ENCODE results near the gene MACROD2.
A peak's percentile ranks its signal among the peaks of the same experiment; 100 is the strongest.

The MACROD2 gene

DNA sequence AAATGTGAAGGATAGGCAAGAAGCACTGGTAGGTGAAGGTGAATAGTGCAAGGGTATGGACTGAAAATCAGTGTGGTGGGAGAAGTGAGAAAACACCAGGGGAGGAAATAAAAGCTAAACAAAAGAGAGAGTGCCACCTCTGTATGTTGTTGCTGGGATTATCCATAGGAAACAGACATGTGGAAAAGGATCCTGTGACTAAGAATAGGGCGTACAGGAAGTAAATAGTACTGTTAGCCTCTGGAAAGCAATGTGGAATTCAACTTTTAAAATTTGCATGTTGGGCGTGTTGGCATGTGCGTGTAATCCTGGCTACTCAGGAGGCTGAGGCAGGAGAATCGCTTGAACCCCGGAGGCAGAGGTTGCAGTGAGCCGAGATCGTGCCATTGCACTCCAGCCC, 1916.3 kb downstream of the MACROD2 start:
- DNase-seq (ENCODE audit: low spot score), result no peak

DNA sequence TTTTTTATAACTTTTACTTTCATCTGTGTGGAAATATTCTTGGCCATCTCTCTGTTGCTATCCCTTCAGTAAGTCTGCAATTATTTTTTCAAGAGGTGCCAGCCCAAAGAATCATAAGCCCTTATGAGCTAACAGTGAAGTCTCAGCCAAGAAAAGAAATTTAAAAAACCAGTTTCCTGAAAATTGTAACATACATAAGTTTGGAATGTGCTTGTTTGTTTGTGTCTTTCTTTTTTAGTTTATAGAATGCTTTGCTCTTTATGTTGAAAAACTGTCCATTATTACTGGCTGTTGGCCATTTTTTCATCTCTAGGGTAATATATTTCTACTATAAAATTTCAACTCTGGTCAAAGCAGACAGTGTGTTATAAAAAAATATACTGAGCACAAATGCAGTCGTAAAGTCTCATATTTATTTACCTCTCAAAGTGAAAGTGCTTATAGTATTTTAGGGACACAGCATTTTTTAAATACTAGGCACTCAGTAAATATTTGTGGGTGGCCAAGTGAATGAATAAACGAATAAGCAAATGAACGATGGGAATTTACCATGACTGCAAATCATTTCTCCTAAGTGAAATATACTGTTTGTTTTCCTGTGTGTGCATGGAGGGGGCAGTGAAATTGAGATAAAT, 1918.2 kb downstream of the MACROD2 start:
- no peak for DNase-seq (ENCODE audit: low spot score)

DNA sequence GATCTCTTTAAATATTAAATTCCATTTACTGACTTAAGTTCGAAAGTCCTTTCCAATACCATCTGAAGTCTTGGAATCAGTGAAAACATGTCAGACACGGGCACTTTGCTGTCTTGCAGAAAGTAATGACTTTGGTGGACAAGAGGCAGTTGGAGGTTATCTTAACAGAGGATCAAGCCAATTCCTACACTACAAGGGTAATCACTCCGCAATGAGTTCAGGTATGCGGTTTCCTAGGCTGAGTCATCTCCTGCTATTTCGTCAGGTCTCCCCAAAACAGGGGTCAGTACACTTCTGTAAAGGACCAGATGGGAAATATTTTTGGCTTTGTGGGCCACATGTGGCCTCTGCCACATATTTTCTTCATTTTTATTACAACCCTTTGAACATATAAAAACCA, 1921.3 kb downstream of the MACROD2 start:
- no peak for DNase-seq (ENCODE audit: low spot score)

DNA sequence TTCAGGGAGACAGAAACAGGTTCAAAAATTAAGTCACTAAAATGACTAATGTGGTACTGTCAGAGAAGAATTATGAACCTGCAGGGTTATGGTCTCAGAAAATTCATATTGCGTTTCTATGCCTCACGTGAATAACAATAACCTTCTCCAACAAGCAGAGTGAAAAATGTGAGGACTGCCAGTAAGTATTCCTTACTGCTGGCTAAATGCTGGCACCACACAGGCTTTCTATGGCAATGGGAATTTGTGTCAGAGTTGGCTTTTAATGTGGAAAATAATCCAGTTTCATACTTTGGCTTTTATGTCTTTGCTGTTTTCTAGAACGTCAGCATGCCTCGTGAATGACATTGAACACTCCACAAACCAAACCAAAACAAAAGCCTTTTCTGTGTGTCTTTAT, 1922.0 kb downstream of the MACROD2 start:
- no peak for DNase-seq (ENCODE audit: low spot score)

DNA sequence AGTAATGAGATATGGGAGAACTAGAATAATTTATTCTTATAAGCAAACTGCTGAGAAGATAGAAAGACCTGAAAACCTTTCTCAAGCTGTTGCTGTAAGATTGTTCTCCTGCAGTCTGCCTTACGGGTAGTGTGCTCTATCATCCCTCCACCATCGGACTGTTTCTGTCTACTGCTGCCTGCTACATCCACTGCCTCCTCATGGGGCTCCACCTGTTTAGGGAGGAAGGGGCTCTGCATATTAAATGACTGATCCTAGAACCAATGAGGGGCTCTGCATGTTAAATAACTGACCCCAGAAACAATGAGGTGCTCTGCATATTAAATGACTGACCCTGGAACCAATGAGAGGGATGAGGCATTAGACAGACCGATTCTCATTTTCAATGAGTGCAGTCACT, 1923.3 kb downstream of the MACROD2 start:
- DNase-seq (ENCODE audit: low spot score), result no peak

DNA sequence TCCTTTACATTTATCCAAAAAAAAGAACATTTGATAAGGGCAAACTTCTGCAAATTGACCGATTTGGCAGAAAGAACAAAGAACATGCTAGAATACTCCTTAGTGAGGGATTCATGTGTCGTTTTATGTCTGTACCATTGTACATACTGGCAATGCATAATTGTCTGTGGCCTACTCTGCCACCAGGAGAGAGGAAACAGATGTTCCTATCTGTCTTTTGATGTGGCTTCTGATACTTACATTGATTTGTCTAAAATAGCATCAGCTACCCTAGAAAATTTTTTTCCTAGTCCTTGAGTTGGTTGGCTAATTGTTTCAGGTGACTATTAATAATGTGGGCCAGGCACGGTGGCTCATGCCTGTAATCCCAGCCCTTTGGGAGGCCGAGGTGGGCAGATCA, 1923.8 kb downstream of the MACROD2 start:
- no peak for DNase-seq (ENCODE audit: low spot score)

DNA sequence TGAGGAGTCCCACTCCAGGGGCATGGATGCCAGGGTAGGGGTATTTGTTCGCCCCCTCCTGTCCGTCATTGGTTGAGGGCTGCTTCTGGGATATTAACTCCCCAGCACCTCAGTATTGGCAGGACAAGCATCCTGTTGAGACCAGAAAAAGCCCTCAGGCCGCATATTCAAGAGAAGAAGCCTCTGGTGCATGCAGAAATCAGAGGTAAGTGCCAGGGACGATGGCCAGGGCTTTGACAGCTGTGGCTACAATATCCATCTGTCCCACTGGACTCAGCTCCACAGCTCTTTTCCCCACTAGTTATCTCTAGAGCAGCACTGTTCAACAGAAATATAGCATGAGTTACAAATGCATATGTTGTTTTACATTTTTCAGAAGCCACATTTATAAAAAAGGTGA, 1926.6 kb downstream of the MACROD2 start:
- DNase-seq (ENCODE audit: low spot score), result no peak

DNA sequence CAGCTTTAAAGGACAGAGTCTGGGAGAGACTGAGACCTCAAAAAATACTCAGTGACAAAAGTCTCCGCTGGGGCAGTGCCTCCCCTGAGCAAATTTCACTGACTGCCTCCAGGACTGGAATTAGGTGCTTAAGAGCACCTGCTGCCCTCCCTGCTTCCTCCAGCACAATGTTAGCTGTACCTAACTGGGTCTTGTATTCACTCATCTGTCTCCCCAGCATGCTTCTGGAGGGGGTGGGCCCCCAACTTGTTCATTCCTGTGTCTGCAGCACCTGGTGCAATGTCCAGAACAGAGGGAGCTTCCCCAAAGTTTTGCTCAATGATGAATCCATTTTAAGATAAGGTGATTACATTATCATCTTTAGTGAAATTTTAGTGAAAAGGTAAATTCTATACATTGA, 1927.2 kb downstream of the MACROD2 start:
- no peak for DNase-seq (ENCODE audit: low spot score)

DNA sequence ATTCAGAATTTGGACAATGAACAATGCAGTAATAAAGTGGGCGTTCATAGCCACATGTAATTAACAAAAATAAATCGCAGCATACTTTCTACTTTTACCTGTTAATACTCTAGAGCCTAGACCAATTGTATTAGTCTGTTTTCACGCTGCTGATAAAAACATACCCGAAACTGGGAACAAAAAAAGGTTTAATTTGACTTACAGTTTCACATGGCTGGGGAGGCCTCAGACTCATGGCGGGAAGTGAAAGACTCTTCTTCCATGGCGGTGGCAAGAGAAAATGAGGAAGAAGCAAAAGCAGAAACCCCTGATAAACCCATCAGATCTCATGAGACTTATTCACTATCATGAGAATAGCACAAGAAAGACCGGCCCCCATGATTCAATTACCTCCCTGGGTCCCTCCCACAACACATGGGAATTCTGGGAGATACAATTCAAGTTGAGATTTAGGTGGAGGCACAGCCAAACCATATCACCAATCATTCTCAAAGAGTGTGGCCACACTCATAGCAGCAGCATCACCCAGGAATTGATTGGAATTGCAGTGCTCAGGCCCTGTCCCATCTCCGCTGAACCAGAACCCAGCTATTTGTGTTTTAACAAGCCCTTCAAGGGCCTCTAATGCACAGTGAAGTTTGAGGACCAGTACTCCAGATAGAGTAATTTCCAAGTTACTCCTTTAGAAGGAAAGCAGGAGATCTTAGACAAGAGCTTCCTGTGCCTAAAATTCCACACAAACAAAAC, 1927.9 kb downstream of the MACROD2 start:
- DNase-seq (ENCODE audit: low spot score), result no peak

DNA sequence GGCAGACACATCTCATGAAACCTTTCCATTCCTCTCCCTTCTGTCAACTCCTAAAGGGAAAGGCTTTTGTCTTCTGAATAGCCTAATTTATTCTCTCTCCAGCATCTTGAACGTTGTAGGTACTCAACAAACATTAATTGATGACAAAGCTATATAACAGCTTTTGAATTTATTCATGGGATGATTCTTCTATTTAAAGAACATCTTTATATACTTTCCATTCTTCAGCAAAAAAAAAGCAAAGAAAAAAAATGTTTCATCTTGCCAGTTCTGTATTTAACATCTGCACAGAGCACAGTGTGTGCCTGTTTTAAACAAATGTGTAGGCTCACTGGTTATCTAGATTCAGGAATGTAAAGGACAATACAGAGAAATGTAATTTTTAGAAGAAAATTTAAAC, 1929.2 kb downstream of the MACROD2 start:
- no peak for DNase-seq (ENCODE audit: low spot score)

DNA sequence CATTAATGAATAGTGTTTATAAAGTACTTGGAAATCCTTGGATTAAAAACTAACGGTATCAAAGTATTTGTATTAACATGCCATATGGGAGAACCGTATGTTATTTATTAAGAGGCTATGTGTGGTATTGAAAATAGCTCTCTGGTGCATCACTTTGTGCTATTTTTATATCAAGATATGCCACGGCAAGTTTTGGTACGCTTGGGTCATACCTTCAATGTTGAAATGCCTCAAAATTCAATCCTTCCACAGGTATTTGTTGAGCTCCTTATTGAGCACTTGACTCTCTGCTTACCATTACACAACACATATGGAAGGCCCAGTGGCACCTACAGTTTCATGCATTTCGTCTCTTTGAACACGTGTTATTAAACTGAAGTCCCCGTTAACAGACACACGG, 1930.1 kb downstream of the MACROD2 start:
- no peak for DNase-seq (ENCODE audit: low spot score)

DNA sequence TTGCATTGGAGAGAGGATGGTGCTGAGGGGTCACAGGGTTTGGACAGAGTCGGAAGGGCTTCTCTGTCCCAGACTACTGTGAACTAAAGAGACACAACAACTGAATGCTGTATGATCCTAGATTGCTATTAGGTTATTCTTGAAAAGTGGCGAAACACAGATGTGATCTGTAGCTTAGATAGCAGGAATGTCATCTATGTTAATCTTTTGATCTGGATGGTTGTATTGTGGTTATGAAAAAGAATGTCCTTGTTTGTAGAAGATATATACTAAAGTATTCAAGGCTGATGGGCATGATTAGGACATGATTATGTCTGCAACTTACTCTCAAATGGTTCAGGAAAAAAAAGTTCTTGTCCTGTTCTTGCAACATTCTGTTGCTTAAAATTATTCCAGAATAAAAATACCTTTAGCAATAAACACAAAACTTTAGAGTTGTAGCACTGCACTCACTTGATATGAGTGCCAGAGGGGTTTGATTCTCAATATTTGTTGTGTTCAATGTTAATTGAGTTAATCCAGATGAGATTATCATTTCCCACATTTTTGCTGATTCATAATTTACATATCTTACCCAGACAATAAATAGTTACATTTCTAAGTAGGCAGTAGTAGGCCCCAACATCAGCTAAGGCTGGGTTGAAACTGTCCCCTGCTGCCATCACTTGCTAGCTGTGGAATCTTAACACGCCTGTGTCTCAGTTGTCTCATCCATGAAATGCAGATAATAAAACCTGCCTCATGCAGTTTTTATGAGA, 1932.8 kb downstream of the MACROD2 start:
- no peak for DNase-seq (ENCODE audit: low spot score)

DNA sequence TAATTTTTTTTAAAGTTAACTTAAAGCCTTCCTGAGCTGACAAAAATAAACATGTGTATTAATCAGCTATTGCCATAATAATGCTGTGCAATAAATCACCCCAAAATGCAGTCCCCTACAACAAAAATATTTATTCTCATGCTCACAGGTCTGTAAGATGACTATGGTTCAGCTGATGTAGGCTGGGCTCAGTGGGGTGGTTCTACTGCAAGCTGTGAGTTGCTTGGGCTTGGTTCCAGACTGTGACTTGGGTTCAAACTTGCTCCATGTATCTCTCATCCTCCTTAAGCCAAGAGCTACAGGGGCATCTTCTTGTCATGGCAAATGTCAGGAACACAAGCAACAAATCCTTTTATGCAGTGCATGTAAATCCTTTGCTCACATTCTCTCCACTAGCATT, 1933.6 kb downstream of the MACROD2 start:
- DNase-seq (ENCODE audit: low spot score), result no peak

DNA sequence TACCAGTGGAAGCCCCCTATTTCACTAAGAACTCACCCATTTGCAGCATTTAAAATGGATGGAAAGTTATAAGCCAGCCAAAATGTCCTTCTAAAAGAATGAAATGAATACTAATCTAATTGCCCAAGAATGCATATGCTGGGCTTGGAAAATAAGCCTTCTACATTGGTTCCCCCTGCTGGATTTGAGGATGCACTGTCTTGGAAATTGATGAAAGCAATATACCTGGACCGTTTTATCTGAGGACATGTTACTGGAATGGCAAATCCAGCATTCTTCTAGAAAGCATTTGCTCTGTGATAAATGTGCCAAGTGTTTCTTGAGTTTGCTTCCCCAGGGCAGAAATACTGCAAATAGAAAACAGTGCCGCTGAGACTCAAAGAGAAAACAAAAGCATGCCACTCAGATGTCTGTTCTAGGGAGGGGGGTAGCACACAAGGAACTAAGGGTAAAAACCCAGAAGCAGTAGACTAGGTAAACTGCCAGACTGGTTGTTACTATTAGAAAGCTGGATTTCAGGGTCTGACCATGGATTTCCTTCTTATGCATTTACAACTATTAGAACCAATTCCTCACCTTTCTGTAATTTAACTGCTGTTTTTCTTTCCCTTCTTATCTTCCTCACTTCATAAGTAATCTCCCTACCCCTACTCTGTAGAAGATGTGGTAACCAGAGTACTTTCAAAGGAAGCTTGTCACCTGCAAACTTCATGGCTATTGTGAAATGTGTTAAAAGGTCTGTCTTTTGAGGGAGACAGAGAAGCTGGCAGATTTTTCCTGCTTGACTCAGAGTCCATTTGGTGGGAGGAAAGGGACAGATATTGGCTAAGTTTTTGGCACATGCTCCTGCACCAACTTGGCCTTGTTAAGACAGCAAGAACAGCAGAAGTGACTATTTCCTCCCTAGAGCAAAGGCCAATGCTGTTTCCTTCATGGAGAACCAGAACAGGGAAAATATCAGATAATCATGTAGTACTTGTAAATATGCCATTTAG, 1935.3 kb downstream of the MACROD2 start:
- peak; percentile 39 for DNase-seq (ENCODE audit: low spot score)

DNA sequence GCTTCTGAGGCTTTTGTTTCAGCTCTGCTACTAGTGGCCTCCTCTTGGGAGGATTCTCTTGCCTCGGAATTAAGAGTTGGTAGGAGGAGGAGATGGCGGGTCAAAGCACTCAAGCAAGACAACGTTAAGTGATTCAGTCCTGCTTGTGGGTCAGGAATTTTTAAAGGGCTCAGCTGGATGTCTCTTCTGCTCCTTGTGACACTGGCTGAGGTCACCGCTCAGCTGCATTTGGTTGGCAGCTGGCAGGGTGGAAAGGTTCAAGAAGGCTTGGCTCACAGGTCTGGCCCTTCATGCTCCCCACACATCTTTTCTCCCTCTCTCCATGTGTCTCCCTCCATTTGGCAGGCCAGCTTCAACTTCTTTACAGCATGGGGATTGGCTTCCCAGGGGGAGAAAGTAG, 1936.6 kb downstream of the MACROD2 start:
- DNase-seq (ENCODE audit: low spot score), result no peak

DNA sequence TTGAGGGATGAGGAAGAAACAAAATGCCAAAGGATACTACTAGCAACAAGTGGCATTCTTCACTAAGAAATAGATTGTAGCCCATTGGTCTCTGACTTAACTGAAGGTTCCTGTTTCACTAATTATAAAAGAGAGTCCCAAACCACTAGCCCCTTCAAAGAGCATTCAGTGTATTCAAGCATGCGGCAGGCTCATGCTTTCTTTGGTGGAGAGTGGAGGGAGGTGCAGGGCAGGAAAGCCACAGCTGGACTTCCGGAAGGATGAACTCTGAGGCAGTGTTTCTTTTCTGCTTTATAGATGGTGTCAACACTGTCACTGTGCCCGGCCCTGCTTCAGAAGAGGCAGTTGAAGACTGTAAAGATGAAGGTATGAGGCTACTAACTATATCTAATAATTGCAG, 1941.9 kb downstream of the MACROD2 start:
- DNase-seq (ENCODE audit: low spot score), result no peak

DNA sequence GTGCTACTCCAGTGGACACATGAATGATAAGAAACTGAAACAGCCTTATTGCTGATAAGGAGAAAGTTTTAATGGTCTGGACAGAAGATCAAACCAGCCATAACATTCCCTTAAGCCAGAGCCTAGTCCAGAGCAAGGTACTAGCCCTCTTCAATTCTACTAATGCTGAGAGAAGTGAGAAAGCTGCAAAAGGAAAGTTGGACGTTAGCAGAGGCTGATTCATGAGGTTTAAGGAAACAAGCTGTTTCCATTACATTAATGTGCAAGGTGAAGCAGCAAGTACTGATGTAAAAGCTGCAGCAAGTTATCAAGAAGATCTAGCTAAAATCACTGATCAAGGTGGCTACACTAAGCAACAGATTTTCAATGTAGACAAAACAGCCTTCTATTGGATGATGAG, 1943.5 kb downstream of the MACROD2 start:
- DNase-seq (ENCODE audit: low spot score), result no peak

DNA sequence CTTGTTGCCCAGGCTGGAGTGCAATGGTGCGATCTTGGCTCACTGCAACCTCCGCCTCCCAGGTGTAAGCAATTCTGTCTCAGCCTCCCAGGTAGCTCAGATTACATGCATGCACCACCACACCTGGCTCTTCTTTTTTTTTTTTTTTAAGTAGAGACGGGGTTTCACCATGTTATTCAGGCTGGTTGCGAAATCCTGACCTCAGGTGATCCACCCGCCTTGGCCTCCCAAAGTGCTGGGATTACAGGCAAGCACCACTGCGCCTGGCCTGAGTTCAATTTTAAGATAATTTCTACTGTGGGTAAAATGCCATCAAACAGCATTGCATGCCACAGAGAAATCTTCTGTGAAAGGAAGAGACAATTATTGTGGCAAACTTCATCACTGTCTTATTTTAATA, 1944.8 kb downstream of the MACROD2 start:
- DNase-seq (ENCODE audit: low spot score), result no peak

DNA sequence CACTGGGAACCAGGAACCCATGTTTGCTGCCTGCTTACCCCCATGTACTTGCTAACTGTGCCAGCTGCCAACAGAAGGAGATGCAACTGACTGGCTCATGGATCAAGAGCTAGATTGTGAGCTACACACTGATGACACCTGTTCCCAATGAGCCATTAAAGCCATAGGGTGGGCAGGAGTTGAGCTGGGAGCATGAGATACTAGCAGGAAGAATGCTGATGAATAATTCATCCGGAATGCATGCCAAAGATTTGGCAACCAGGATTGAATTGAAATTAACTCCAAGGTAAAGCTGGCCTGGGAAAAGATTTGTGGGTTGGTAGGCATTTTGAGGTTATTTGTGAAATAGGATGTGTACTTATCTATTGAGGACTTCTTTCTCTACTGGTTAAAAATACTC, 1946.8 kb downstream of the MACROD2 start:
- no peak for DNase-seq (ENCODE audit: low spot score)

DNA sequence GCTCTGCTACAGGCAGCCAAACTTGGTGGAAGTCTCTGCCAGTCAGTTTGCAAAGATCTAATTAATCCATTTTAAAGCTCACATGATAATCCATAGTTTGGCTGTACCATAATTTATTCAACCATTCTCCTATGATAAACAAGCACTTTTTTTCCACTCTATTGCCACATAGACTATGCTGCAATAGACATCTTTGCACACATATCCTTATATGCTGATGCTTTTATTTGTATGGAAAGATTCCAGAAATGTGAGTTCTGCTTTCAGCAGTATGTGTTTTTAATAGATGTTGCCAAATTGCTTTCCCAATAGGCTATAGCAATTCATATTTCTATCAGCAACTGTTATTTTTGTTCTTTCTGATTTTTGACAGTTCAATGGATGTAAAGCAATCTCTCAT, 1950.0 kb downstream of the MACROD2 start:
- no peak for DNase-seq (ENCODE audit: low spot score)

DNA sequence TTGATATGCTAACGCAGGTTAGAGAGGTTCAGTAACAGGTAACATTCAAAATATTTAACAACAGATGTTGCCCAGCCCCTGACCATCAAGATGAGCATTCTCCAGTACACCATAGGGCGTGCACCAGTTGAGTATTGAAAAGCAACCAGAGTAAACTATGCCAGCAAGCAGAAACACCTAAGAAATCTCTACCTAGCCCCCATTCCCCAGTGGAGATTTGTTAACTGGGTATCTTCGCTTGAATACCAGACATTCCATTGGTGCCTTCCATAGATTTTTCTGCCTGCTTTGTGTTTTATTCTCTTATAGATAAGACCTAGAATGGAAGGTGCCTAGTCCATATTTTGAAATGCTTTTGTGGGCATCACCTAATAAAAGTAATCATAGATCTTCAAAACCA, 1954.1 kb downstream of the MACROD2 start:
- DNase-seq (ENCODE audit: low spot score), result no peak

DNA sequence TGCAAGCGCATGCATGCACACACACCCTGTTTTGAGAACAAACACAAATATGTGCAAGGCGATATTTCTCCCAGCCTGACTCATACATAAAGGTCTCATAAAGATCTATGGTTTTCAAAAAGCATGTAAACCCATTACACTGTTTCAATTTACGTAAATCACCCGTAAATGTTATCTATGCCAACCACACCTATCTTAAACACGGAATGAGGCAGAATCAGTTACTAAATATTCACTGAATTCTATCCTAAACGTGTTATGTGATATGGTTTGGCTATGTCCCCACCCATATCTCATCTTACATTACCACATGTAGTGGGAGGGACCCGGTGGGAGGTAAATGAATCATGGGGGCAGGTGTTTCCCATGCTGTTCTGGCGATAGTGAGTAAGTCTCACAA, 1956.3 kb downstream of the MACROD2 start:
- DNase-seq (ENCODE audit: low spot score), result no peak
